WTC11 (cell line): Measurements from ENCODE around the gene ZNF775. TPM values are rescaled to one million over a fixed set of nuclear protein-coding genes. Genes with fewer than 3 reads are reported as not detected.
A peak's percentile ranks its signal among the peaks of the same experiment; 100 is the strongest.

Source experiments
- ATAC-seq: fragments of 200-7000 bp; cut with Tn5 transposase; 2 replicates; pipeline ENCODE4 v1.10.0; 2021; ENCODE audit warnings: mild to moderate bottlenecking, moderate library complexity
- CTCF ChIA-PET: fragments of 300-600 bp; sonication (Branson Sonifier 250); formaldehyde crosslinking; loops from one replicate; lab custom pipeline; 2021; ENCODE audit warnings: antibody characterized with exemption; lab: Charles Lee
- POLR2A ChIA-PET: fragments of 350-600 bp; sonication (Branson Sonifier 250); formaldehyde crosslinking; loops from one replicate; lab custom pipeline; 2021; ENCODE audit warnings: antibody characterized with exemption; lab: Charles Lee
- DNase-seq: peaks from one replicate; pipeline ENCODE4 v3.0.0; 2021; ENCODE audit warnings: low spot score
- H3K27ac Mint-ChIP-seq: 2 replicates; pipeline ENCODE4 v1.8.0; 2021; ENCODE audit warnings: mixed read lengths
- H3K27me3 Mint-ChIP-seq: 2 replicates; pipeline ENCODE4 v1.8.0; 2021; ENCODE audit warnings: low read depth, mild to moderate bottlenecking, moderate library complexity, mixed read lengths
- H3K36me3 Mint-ChIP-seq: 2 replicates; pipeline ENCODE4 v1.8.0; 2021; ENCODE audit warnings: mixed read lengths
- H3K4me1 Mint-ChIP-seq: 2 replicates; pipeline ENCODE4 v1.8.0; 2022; ENCODE audit warnings: mixed read lengths
- H3K4me3 Mint-ChIP-seq: 2 replicates; pipeline ENCODE4 v1.8.0; 2021; ENCODE audit warnings: mild to moderate bottlenecking, moderate library complexity, mixed read lengths
- H3K9me3 Mint-ChIP-seq: 2 replicates; pipeline ENCODE4 v1.8.0; 2021; ENCODE audit warnings: mixed read lengths
- ATF6 ChIP-seq: sonication (generic); formaldehyde crosslinking; IDR thresholded peaks from 2 replicates; pipeline ENCODE4 v1.8.1; 2023; ENCODE audit warnings: mild to moderate bottlenecking, missing genetic modification reagents
- FOXP1 ChIP-seq: sonication (generic); formaldehyde crosslinking; IDR thresholded peaks from 2 replicates; pipeline ENCODE4 v1.8.0; 2022; ENCODE audit warnings: missing genetic modification reagents, mild to moderate bottlenecking, moderate library complexity, borderline replicate concordance
- KAT7 ChIP-seq: sonication (generic); formaldehyde crosslinking; IDR thresholded peaks from 2 replicates; pipeline ENCODE4 v1.8.1; 2023; ENCODE audit warnings: missing genetic modification reagents, mild to moderate bottlenecking, borderline replicate concordance
- SMAD3 ChIP-seq: sonication (generic); formaldehyde crosslinking; IDR thresholded peaks from 2 replicates; pipeline ENCODE4 v1.8.0; 2022; ENCODE audit warnings: missing genetic modification reagents, mild to moderate bottlenecking, borderline replicate concordance
- ZNF263 ChIP-seq: sonication (generic); formaldehyde crosslinking; IDR thresholded peaks from 2 replicates; pipeline ENCODE4 v1.8.1; 2022; ENCODE audit warnings: low read depth, mild to moderate bottlenecking, moderate library complexity, missing genetic modification reagents
- ZNF281 ChIP-seq: sonication (generic); formaldehyde crosslinking; IDR thresholded peaks from 2 replicates; pipeline ENCODE4 v1.8.0; 2023; ENCODE audit warnings: mild to moderate bottlenecking, missing genetic modification reagents
- ZNF425 ChIP-seq: fragments of 250-450 bp; sonication (Bioruptor Pico); conservative IDR thresholded peaks from 2 replicates; pipeline ENCODE4 v1.9.0; 2021; ENCODE audit warnings: mild to moderate bottlenecking
- ZNF532 ChIP-seq: fragments of 250-450 bp; sonication (Bioruptor Pico); IDR thresholded peaks from 2 replicates; pipeline ENCODE4 v1.9.0; 2021; ENCODE audit warnings: mild to moderate bottlenecking, borderline replicate concordance
- total RNA-seq: library from RNA; stranded (reverse); gene quantifications from 3 replicates; pipeline ENCODE4 v1.2.3, GENCODE V29; 2021

ZNF775 gene
- total RNA-seq, 1 experiment from 2014 or later, result 25.4 TPM

GRCh38 chr7:150335774-150336112, 43.4 kb upstream of the ZNF775 start:
- no peak for TF ChIP-seq ZNF263 (CRISPR knock-in tag)
- no peak for TF ChIP-seq ZNF532 (CRISPR knock-in tag)
- no peak for TF ChIP-seq SMAD3 (CRISPR knock-in tag)
- TF ChIP-seq, all 79 proteins: peak for 0
- Mint-ChIP-seq H3K4me1 (peaks cover 74% of the 10 kb centered on the region), H3K4me3 (no peak overlapping the region; the same call in 1 of the 2 replicates), H3K27ac (peak overlapping the region; percentile 97), H3K36me3 (peaks cover 29% of the 10 kb centered on the region), H3K9me3 (no peaks in the 10 kb centered on the region), H3K27me3 (no peaks in the 10 kb centered on the region)
- DNase-seq (no peak), ATAC-seq (no peak)
- ChIA-PET POLR2A (interaction anchor here (0.6 to 1.6 kb wide), 6 partner anchors 12 to 1018 kb away, joined by 3 to 10 read pairs (median 4); partner anchors contain the start of genes ACTR3C and LRRC61), CTCF (interaction anchor here (0.8 to 1.3 kb wide), 6 partner anchors 11 to 82 kb away, joined by 3 to 5 read pairs (median 3); partner anchors contain the start of gene REPIN1)

- ChIA-PET CTCF (interaction anchor here (0.6 kb wide), 1 partner anchor 48 kb away, joined by 3 read pairs; no protein-coding TSS in a partner anchor), POLR2A (interaction anchor here (0.9 to 1.8 kb wide), 3 partner anchors 47 to 67 kb away, joined by 3 to 7 read pairs (median 5); no protein-coding TSS in a partner anchor)
- H3K36me3 Mint-ChIP-seq, result peaks cover 22% of the 10 kb centered on the region
- TF ChIP-seq ATF6 (no peak), KAT7 (CRISPR knock-in tag) (0 out of 2 replicates have a peak, but pooled peaks have one; percentile 61)
- no peak overlapping the region for H3K4me3 Mint-ChIP-seq
- ATAC-seq (no peak), DNase-seq (no peak)
- H3K9me3 Mint-ChIP-seq, result no peaks in the 10 kb centered on the region
- H3K4me1 Mint-ChIP-seq, result peaks cover 74% of the 10 kb centered on the region
- H3K27ac Mint-ChIP-seq, result peak overlapping the region; percentile 97; the same call in 1 of the 2 replicates
- H3K27me3 Mint-ChIP-seq, result peaks cover 4% of the 10 kb centered on the region
Observed at GRCh38 chr7:150336746-150337145, 42.4 kb upstream of the ZNF775 start.

GRCh38 chr7:150337179-150337578, 42.0 kb upstream of the ZNF775 start:
- H3K27me3 Mint-ChIP-seq, result peaks cover 8% of the 10 kb centered on the region
- DNase-seq (no peak), ATAC-seq (no peak)
- POLR2A ChIA-PET, result interaction anchor here (0.9 to 1.8 kb wide), 4 partner anchors 8 to 67 kb away, joined by 3 to 7 read pairs (median 5); no protein-coding TSS in a partner anchor
- peaks cover 75% of the 10 kb centered on the region for H3K4me1 Mint-ChIP-seq
- TF ChIP-seq ZNF281 (0 out of 2 replicates have a peak, but pooled peaks have one; percentile 15), ZNF425 (CRISPR knock-in tag) (no peak), FOXP1 (peak; percentile 13; the same call in 1 of the 2 replicates)
- TF ChIP-seq, all 79 proteins: peak for 2
- CTCF ChIA-PET, result interaction anchor here (1.7 kb wide), 1 partner anchor 41 kb away, joined by 4 read pairs; no protein-coding TSS in a partner anchor
- H3K4me3 Mint-ChIP-seq, result no peak overlapping the region
- H3K27ac Mint-ChIP-seq, result peak overlapping the region; percentile 97; the same call in 1 of the 2 replicates
- peaks cover 22% of the 10 kb centered on the region for H3K36me3 Mint-ChIP-seq
- no peaks in the 10 kb centered on the region for H3K9me3 Mint-ChIP-seq
